ENCODE results near the gene RBMS3.
A peak's percentile ranks its signal among the peaks of the same experiment; 100 is the strongest.

The RBMS3 gene

DNA sequence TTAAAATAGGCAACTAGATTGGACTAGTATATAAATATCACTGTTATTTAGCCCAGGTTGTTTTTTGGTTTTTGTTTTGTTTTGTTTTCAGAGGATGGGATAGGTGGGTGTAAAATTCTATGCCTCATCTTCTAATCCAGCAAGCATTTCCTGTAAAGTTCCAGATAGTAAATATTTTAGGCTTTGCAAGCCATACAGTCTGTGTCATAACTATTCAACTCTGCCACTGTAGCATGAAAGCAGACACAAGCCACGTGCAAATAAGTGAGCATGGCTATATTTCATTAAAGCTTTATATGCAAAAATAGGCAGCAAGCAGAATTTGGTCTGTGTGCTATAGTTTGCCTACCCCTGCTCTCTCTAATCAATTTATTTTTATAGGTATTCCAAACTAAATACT lies 668.3 kb downstream of the RBMS3 start:
- DNase-seq (ENCODE audit: insufficient read length, low spot score) (no peak), FAIRE-seq (no peak)
- TF ChIP-seq, protein P1, sequence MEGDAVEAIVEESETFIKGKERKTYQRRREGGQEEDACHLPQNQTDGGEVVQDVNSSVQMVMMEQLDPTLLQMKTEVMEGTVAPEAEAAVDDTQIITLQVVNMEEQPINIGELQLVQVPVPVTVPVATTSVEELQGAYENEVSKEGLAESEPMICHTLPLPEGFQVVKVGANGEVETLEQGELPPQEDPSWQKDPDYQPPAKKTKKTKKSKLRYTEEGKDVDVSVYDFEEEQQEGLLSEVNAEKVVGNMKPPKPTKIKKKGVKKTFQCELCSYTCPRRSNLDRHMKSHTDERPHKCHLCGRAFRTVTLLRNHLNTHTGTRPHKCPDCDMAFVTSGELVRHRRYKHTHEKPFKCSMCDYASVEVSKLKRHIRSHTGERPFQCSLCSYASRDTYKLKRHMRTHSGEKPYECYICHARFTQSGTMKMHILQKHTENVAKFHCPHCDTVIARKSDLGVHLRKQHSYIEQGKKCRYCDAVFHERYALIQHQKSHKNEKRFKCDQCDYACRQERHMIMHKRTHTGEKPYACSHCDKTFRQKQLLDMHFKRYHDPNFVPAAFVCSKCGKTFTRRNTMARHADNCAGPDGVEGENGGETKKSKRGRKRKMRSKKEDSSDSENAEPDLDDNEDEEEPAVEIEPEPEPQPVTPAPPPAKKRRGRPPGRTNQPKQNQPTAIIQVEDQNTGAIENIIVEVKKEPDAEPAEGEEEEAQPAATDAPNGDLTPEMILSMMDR (IDR thresholded peaks at IDR 0.05; ENCODE audit: insufficient read depth, missing control alignments) = no peak

DNA sequence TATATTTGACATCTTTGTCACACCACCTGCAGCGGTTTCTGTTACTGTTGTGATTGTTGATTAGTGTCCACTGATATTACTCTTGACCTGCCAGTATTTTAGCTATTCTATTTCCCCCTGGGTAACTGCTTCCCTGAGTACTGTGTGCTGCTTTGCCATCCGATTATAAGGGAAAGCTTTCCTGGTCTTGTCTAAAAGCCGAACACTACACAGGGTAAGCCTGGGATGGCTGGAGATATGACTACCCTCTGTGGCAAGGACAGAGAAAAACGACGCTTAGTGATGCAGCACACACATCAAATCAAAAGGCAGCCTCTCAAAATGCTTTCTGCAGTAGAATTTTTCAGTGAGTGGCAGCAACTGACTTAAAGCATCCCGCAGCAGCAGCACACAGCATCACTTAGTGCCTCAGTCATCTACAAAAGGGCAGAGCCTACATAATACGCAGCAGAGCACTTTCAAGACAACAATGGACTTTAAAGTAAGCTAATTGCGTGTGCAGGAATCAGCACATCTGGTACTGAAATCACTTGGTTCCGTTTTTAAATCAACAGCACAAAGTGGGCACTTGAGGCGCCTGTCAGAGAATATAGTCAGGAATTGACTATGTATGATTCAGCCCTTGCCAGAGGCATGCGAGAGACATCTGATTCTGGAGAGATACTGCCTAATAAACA lies 669.2 kb downstream of the RBMS3 start:
- TF ChIP-seq, protein P1 (IDR thresholded peaks at IDR 0.05; ENCODE audit: insufficient read depth, missing control alignments) = no peak
- DNase-seq (ENCODE audit: insufficient read length, low spot score) (no peak), FAIRE-seq (no peak)

DNA sequence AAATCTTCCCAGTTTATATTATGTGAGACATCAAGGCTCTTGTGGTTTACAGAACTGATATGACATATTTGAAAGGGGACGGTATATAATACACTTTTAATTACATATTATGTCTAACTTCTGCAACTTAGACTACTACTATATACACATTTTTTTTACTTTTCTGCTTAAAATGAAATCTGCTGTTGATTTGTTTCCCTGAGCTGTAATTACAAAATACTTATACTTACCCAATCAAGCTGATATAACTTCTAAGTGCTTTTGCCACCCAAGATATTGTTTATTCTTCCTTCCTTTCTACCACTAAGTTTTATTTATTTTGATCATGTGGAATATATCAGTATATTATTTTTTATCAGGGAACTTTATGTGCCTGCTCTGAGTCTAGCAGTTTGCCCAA lies 671.6 kb downstream of the RBMS3 start:
- no peak for FAIRE-seq
- TF ChIP-seq, protein P1 (IDR thresholded peaks at IDR 0.05; ENCODE audit: insufficient read depth, missing control alignments) = no peak
- DNase-seq (ENCODE audit: insufficient read length, low spot score) = no peak

DNA sequence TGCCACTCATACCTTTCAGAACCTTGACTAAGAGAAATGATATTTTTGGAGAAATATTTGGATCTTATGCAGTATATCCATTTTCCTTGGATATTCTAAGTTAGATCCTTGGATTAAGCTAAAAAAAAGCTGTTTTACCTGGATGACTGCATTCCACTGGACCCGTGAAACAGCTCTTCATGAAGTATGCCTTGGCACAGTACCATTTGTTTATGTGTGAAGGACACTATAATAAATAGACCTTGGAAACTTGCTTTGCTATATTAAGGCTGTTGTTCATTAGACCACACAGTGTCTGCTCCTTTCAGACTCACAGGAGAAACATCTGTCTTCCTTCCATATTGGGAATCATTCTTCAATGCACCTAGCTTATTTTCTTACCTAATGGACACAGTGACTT lies 674.5 kb downstream of the RBMS3 start:
- TF ChIP-seq, protein P1 (IDR thresholded peaks at IDR 0.05; ENCODE audit: insufficient read depth, missing control alignments) = no peak
- no peak for DNase-seq (ENCODE audit: insufficient read length, low spot score)
- FAIRE-seq = no peak

DNA sequence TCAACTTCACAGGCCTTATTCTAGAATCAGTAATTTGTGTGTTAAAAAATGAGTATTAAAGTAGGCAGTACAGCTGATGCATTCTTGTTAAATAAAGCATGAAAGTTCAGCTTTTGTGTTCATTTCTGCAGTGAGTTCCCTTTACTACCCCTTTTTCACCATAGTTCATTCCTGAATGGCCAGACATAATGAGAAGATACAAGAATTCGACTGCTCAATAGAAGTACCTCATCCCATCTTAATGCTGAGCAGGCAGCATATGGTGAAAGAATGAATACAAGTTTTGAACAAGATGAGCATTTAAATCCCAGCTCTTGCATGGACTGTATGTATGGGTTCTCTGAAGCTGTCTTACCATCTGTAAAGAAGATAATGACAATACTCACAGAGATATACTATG lies 677.9 kb downstream of the RBMS3 start:
- TF ChIP-seq, protein P1 (IDR thresholded peaks at IDR 0.05; ENCODE audit: insufficient read depth, missing control alignments) = no peak
- FAIRE-seq (peak; percentile 35), DNase-seq (ENCODE audit: insufficient read length, low spot score) (no peak)

DNA sequence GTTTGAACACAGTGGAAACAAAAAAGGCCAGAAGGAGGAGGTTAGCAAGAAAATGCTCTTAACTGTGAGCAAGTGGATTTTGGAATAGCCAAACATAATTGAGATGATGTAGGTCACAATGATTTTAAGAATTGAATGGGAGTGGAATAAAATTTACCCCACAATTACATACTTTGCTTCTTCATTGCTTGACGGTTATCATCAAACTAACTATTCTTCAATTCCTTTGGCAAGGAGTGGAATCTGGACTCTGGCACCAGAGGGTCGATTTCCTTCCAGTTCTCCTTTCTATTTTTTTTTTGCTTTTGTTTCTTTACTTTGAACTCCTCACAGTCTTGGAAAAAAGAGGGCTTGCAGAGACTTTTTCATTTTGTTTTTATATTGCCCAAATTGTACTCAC lies 691.0 kb downstream of the RBMS3 start:
- FAIRE-seq (no peak), DNase-seq (ENCODE audit: insufficient read length, low spot score) (no peak)
- TF ChIP-seq, protein P1 (IDR thresholded peaks at IDR 0.05; ENCODE audit: insufficient read depth, missing control alignments) = no peak

DNA sequence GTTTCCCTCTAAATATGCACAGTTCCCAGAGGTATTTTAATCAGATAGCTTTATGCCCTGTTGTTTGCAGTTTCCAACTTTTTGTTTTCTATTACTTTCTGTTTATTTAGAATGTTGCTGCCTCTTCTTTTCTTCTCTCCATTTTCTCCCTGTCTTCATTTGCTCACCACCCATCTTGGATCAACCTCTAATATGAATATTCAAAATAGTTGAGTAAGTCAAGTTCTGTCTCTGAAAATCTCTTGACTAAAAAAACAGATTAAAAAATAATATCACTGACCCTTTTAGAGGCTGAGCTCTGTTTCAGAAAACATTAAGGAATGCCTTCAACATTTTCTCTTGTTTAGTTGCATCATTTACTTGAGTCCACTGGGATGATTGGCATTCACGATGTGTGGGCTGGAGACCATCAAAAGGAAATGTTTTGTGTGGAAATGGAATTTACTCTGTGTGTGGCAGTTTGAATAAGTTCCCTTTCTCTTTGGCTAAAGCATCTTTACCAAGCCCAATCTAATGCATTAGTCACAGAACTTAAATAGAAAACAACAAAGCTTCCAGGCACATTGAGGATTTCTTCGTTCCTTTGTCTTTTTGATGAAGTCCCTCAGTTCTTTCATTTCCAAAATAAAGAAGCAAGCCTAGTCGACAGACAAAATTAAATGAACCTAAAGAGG lies 691.6 kb downstream of the RBMS3 start:
- TF ChIP-seq, protein P1 (IDR thresholded peaks at IDR 0.05; ENCODE audit: insufficient read depth, missing control alignments) = no peak
- DNase-seq (ENCODE audit: insufficient read length, low spot score) = no peak
- FAIRE-seq = no peak
